NCI-H1930 (cell line): ENCODE measurements around the gene TRAPPC6A.

ENCODE experiments used
- DNase-seq, 2 experiments: peaks; one replicate each; lab custom pipeline; 2025; lab: John Stamatoyannopoulos, UW

TRAPPC6A gene, protein sequence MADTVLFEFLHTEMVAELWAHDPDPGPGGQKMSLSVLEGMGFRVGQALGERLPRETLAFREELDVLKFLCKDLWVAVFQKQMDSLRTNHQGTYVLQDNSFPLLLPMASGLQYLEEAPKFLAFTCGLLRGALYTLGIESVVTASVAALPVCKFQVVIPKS

DNA sequence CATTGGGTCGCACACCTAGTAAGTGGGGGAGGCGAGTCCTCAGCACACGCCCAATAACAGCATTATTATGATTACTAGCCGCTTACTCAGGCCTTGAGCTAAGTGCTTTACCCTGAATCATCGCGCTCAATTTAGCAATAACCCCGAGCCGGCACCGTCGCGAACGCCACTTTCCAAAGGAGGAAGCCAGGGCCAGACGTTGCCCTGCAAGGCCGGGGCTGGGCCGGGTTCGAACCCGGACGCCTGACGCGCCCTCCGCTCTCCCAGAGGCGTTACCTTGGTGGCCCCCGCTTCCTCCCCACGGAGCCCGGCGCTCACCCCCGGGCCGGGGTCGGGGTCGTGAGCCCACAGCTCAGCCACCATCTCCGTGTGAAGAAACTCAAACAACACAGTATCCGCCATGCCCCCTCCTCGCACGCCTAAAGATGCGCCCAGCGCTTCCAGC lies at the start of gene TRAPPC6A:
Gene TRAPPC6A (minus strand): TSS at position 421 of the 445 bp plus-strand sequence. CDS start 19 bp downstream, at position 402.
- DNase-seq = no peak

DNA sequence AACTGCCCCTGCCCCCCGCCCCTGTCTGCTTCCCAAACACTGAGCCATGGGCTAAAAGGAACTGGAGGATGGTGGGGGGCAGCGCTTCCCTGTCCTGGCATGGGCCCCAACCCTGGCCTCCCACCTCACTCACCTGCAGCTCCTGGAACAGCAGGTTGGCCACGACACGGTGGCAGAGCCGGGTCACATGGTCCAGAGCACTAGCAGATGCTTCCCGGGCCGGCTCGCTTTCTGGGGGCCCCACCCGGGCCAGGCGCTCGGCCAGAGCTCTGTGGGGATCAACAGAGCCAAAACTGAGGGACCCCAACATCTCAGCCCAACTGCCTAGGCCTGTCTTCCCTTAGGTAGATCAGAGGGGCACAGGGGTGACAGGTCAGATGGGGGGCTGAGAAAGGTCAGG lies 46.6 kb upstream of the TRAPPC6A start:
- no peak for DNase-seq

DNA sequence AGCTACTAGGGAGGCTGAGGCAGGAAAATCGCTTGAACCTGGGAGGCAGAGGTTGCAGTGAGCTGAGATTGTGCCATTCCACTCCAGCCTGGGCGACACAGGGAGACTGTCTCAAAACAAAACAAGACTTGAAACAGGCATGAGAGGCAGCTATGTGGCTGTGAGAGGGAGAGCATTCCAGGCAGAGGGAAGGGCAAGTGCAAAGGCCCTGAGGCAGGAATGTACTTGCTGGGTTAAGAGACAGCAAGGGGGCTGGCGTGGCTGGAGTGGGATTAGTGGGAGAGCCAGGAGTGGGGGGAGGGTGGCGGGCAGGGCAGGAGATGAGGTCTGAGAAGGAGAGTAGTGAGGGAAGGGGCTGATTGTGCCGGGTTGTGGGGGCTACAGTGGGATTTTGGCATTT lies 45.8 kb upstream of the TRAPPC6A start:
- no peak for DNase-seq

DNA sequence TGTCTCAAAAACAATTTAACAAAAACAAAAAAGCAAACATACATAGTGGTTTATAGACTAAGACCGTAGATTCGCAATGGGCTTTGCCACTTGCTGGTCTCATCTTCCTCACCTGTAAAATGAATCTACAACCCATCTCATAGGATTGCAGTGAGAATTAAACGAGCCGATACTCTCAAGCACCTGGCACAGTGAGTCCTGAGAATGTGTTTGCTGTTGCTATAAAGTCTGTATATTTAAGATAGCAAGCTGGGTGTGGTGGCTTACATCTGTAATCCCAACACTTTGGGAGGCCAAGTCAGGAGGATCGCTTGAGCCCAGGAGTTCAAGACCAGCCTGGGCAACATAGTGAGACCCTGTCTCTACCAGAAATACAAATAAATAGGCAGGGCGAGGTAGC lies 44.7 kb upstream of the TRAPPC6A start:
- no peak for DNase-seq

DNA sequence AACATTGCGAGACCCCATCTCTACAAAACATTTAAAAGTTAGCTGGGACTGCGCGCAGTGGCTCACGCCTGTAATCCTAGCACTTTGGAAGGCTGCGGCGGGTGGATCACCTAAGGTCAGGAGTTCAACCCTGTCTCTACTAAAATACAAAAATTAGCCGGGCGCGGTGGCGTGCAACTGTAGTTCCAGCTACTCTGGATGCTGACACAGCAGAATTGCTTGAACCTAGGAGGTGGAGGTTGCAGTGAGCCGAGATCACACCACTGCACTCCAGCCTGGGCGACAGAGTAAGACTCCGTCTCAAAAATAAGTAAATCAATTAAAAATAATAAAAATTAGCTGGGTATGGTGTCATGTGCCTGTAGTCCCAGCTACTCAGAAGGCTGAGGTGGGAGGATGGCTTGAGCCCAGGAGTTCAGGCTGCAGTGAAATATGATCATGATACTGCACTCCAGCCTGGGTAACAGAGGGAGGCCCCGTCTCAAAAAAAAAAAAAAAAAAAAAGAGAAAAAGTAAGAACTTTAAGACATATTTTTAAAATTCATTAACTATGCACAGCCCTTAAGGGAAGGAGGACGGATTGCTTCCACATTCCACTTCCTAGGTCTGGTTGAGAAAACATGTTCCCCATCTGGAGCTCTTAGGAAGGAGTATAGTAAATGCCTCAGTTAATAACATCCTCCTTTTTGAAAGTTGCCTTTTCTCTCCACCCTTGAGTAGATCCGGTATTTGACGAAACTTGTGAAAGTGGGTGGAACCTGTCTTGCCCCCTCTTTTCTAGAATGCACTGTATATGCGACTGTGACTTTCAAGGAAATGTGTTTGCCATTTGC lies 41.1 kb upstream of the TRAPPC6A start:
- no peak for DNase-seq

DNA sequence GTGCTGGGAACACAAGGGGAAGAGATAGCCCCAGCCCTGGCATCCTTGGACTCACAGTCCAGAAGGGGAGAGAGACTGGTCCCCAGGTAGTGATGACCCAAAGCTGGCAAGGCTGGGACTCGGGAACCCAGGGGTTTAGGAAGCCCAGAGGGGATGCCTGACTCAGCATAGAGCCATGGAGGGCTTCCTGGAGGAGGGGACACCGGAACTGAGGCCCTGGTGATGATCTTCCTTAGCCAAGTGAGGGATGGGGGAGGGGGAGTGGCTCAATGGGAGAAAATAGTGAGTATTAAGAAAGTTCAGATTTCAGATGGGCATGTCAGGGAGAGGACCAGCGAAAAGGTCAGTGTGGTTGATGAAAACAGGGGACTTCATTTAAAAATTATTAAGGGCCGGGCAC lies 40.4 kb upstream of the TRAPPC6A start:
- DNase-seq = no peak

DNA sequence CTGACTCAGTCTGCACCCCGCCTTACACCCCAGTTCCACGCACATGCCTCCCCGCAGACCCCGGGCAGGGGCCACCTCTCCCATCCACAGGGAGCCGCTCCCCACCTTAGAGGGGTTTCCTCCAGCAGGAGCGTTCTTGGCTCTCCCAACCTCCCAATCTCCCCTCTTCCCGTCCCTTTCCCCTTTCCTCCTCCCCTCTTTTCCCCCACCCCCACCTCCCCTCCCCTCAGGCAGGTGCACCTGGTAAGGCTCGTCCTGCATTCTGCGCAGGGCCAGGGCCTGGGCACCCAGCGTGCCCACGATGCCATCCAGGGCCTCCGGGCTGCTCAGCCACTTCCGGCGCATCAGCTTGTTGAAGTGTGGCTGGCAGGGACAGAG lies 39.9 kb upstream of the TRAPPC6A start:
- no peak for DNase-seq

DNA sequence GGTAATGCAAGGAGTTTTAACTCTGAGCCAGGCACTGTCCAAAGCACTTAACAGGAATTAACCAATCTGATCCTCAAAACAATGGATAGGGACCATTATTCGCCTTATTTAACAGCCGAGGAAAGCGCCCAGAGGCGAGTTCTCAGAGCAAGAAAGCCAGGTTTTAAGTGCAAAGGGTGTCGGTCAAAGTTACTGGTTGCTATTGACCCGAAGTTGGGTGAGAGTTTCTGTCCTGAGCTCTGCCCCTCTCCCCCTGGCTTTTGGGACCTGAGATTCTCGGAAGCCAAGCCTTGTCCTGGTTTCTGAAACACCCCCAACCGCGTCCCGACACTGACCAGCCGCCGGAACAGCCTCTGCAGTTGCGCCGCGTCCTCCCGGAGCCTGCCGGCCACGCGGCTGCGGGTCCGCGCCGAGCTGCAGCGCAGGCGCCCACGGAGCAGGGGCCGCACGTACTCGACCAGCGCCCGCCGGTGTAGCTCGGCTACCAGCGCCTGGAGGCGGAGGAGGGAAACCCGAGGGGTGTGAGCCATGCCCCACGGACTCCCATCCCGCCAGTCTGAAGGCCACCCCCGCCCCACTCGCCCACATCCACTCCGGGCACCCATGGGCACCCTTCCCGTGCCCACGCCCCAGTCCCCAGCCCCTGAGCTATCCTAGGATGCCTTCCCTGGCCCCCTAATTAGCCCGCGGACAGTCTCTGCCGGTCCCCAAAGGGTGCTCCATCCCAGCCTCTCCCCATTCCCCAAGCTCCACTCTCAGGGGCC lies 39.3 kb upstream of the TRAPPC6A start:
- no peak for DNase-seq

DNA sequence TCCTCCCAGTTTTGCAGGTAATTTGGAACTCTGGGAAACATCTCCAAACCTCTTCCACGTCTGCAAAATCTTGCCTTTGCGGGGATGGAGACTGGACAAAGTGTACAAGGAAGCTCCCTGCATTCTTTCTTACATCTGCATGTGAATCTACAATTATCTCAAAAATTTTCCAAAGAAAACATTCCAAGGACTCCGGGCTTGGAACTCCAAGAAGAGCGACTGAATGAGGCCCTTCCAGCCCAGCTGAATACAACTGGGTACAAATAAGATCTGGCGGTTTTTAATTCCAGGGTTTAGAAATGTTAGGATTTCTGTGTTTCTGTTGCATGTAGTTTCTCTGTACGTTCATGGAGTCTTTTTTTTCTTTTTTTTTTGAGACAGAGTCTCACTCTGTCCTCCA lies 38.6 kb upstream of the TRAPPC6A start:
- DNase-seq = no peak

DNA sequence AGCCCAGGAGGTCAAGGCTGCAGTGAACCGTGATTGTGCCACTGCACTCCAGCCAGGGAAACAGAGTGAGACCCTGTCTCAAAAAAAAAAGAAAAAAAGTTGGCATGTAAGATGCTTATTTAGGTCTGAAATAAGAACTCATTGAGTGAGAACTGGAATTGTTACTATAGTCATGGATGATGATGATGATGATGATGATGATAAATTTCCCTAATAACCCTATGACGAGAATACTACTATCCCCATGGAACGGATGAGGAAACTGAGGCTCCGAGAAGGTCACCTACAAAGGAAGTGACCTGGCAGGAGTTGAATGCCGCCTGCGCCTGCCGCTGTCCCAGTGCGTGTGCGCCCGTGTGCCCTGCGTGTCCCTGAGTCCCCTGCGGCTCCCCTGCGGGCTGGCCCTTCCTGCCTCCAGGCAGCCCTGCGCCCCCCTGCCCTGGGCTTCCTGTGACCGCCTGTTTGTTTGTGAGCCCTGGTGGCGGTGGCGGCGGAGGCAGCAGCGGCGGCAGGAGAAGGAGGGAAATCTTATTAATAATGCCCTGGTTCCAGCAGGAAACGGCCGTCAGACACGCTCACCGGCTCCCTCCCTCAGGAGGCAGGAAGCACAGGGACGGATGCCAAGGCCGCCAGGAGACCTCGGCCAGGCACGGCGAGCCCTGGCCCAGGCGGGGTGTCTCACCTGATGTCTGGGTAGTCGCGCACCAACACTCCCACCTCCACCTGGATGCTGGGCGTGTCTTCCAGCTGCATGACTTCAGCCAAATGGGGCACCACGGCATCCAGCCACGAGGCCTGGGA lies 37.6 kb upstream of the TRAPPC6A start:
- peak in 1 of 2 experiments; percentile 13 for DNase-seq

DNA sequence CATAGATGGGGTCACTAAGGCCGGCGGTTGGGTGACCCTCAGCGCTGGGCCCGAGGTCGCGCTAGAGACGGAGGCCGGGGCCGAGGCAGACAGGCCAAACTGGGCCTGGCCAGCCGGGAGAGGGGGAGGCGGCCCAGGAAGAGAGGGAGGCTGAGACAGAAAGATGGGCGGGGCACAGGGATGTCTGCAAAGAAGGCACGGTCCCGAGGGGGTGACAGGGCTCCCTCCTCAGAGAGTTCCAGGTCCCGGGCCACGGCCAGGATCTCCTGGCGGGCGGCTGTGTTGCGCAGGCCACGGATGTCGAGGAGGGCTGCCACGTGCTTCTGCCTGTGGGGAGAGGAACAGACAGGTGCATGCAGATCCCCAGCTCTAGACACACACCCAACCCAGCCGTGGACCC lies 35.0 kb upstream of the TRAPPC6A start:
- no peak for DNase-seq

DNA sequence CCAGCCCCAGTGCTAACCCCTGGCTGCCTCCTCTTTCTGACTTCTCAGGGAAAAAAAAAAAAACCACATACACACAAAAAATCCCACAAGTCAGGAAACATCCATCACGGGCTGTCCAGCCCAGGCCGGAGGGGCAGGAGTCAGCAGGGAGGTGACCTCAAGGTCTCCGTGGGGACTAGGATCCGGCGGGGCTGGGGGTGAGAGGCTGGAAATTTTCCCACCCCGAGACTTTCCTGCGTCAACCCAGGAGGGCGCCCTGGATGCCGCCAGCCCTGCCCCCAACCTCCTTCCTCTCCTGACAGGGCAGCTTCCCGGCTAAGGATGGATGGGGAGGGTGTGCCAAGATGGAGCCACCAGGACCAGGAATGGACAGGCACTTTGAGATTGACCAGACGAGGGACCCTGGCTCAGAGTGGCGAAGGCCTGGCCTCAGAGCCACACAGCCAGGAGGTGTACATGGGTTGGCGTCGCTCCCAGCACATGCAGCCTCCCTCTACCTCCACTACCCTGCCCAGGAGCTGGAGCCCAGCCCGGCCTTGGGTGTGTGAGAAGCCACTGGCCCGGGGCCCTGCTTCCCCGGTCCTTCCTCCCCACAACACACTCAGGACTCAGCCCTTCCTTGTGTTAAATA lies 33.8 kb upstream of the TRAPPC6A start:
- DNase-seq = no peak

DNA sequence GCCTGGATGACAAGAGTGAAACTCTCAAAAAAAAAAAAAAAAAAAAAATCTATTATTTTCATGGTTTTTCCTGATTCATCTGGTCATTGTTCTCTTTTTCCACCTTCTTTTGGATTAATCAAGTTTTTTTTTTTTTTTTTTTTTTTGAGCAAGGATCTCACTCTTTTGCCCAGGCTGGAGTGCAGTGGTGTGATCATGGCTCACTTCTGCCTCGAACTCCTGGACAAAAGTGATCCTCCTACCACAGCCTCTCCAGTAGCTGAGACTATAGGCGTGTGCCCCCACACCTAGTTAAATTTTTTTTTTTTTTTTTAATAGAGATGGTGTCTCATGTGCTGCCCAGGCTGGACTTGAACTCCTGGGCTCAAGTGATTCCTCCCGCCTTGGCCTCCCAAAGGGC lies 28.3 kb upstream of the TRAPPC6A start:
- DNase-seq = no peak

DNA sequence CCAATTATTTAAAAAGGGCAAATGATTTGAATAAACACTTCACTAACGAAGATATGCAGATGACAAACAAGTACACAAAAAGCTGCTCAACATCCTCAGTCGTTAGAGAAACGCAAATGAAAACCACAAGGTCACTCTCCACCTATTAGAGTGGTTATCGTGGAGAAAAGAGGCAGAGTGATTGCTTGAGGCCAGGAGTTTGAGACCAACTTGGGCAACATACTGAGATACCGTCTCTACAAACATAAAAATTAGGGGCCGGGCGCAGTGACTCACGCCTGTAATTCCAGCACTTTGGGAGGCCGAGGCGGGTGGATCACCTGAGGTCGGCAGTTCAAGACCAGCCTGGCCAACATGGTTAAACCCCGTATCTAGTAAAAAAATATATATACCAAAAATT lies 27.8 kb upstream of the TRAPPC6A start:
- no peak for DNase-seq

DNA sequence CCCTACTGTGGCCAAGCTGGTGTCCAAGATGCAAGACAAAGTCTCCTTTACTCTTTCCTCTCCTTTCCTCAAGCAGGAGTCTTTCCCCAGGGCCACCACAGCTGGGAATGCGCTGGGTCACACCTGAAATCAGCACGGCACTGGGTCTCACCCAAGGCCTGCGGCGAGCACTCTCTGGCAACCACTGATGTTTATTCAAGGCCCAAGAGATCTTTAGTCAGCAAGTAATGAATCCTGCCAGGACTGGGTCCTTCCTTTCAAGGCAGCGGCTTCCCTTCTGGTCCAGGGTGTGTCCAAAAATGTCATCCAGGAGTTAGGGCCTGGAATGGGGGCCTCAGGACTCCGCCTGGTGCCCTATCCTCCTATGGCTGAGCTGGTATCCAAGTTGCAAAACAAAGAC lies 24.6 kb upstream of the TRAPPC6A start:
- no peak for DNase-seq

DNA sequence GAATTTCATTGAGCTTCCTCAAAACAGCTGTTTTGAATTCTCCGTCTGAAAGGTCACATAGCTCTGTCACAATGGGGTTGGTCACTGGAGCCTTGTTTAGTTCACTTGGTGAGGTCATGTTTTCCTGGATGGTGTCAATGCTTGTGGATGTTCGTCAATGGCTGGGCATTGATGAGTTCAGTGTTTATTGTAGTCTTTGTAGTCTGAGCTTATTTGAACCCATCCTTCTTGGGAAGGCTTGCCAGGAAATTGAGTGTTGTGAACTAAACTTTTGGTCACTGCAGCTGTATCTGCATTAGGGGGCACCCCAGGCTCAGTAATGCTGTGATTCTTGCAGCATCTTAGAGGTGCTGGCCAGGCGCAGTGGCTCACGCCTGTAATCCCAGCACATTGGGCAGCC lies 22.5 kb upstream of the TRAPPC6A start:
- DNase-seq = peak in 1 of 2 experiments; percentile 47

DNA sequence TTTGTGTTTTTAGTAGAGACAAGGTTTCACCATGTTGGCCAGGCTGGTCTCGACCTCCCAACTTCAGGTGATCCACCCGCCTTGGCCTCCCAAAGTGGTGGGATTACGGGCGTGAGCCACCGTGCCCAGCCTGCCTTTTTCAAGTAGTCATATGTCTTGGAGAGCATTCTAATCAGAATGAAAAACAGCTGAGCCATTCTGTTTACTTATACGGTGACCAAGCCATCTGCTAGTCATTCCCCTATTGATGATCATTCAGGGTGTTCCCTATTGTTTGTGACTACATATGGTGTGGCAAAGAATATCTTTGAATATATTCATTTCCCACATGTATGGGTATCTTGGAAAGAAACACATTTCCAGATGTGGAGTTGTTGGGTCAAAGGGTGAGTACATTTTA lies 17.7 kb upstream of the TRAPPC6A start:
- no peak for DNase-seq

DNA sequence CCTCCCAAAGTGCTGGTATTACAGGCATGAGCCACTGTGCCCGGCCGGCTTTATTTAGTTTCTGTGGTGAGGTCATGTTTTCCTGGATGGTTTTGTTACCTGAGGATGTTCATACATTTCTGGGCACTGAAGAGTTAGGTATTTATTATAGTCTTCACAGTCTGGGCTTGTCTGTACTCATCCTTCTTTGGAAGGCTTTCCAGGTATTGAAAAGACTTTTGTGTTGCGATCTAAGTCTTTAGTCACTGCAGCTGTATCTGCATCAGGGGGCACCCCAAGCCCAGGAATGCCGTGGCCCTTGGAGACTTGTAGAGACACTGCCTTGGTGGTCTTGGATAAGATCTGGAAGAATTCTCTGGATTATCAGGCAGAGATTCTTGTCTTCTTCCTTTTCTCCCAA lies 13.3 kb upstream of the TRAPPC6A start:
- DNase-seq = no peak

DNA sequence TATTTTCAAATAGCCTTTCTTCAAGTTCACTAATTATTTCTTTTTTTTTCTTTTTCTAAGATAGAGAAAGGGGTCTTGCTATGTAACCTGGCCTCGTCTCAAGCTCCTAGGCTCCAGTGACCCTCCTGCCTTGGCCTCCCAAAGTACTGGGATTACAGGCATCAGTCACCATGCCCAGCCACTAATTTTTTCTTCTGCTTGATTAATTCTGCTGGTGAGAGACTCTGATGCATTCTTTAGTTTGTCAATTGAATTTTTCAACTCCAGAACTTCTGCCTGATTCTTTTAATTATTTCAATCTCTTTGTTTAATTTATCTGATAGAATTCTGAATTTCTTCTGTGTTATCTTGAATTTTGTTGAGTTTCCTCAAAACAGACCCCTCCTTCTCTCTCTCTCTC lies 11.9 kb upstream of the TRAPPC6A start:
- no peak for DNase-seq

DNA sequence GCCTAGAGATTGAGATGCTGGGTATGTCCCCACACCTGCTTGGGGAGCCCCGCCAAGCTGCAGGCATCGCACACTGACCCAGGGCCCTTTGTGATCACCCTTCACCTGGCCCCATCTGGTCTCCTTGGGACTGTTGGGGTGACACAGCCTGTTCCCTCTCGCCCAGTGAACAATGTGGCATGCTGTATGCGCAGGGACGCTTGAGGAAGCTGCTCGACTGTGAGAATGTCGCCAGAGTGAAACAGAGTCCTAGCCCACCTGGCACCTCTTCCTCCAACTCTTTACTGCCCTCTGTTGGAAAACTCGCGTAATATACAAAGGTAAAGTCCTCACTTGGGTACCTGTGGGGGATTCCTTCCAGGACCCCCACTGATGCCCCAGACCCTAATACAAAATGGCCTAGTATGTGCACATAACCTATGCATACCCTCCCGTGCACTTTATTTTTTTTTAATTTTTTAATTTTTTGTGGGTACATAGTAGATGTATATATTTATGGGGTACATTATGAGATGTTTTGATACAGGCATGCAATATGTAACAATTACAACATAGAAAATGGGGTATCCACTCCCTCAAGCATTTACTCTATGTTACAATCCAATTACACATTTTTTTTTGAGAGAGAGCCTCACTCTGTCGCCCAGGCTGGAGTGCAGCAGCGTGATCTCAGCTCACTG lies 9.5 kb upstream of the TRAPPC6A start:
- peak; percentile 61 to 65 for DNase-seq
